Measurements from ENCODE around the gene ABTB2. TPM values are rescaled to one million over a fixed set of nuclear protein-coding genes. Genes with fewer than 3 reads are reported as not detected.

ABTB2 gene
- total RNA-seq (2022; extraction: Qiagen RNA extraction; ENCODE audit: low read depth) = 22.6 to 41.2 TPM (median 35.3 TPM) in 5 replicates

DNA sequence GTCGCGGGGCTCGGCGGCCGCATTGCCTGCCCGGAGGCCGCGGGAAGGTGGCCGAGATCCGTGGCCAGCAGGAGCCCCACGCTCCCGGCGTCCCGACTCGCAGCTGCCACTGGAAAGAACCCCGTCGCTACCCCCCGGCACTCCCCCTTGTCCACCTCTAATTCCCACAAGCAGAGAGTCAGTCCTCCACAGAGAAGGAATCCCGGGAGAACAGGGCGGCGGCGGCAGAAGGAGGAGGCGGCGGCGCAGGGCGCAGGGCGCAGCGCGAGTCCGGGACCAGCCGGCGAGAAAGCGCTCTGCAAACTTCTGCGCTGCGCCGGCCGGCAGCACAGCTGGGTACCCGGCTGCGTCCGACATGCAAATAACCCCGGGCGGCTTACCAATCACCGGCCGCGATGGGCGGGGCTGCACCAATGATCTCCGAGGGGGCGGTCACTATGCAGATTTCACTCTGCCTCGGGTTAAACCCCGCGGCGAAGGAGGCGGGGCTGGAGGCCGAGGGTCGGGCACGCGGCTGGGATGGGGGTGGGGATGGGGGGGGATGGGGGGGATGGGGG, at the start of gene ABTB2:
Gene ABTB2, minus strand, starts transcription at position 310 of the 557 bp plus-strand sequence.

DNA sequence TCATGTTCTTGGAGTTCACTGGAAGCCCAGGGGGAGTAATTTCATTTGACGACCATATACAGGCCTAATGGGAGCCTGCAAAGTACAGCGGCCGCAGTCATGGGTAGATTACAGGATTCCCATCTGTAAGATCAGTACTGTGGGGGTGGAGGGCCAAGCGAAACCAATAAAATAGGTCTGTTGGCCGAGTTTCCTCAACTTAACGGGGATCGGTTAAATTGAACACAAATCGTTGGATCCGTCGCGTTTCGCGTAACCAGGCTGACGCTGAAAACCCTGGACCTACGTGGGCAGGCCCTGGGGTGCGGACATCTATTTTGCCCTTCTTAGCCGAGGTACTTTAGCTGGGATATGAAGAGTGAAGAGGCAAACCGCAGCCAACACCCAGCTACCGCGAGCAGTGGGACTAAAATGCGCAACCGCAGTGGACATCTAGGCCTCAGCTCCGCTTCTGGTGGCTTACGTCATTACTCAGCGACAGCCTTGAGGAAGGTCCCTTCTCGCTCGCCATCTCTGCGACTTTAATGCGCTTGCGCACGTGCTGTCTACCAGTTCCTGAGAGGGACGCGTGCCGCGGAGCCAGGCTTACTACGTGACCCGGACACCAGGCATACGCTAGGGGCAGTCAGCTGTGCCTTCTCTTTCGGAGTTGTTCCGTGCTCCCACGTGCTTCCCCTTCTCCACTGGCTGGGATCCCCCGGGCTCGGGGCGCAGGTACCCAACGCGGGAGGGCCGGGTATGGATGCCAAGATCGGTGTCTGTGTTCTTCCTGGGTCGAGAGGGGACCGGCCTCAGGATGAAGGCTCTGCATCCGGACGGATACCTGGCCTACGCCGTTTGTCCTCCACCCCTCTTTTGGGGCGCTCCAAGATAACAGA, 252.5 kb downstream of the ABTB2 start, which contains the start of gene NAT10:
Gene NAT10, plus strand, starts transcription at position 551 of the 878 bp plus-strand sequence. CDS start 2,597 bp downstream, outside the sequence.

Other genes with a start within 250 kb of the ABTB2 start
- gene CAT, start 80.9 kb upstream of the ABTB2 start, total RNA-seq (2022; extraction: Qiagen RNA extraction; ENCODE audit: low read depth) = 35.6 to 44.0 TPM (median 37.4 TPM) in 5 replicates
- gene ELF5, start 155.8 kb upstream of the ABTB2 start, total RNA-seq (2022; extraction: Qiagen RNA extraction; ENCODE audit: low read depth) = not detected in 5 replicates

Measured in A549 treated with ZK216348 at 1 μM for 4 hours (cell line).